Measurements from ENCODE around the gene RNF11.

The RNF11 gene

DNA sequence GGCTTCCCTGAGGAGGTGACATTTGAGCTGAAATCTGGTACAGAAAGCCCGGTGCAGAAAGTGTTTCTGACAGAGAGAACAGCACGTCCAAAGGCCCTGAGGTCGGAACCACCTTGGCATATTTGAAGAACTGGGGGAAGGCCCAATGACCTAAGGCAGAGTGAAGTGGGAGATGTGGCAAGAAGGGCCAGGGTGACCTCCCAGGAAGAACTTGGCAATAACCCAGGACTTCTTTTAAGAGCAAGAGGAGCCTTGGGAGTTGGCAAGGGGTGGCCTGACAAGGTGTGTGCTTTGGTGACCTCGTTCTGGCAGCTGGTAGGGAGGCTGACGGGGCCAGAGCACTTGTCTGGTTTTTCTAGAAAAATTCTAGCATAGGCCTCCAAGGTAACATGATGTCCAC, 70.9 kb downstream of the RNF11 start:
- no peaks in the 10 kb centered on the region for H3K4me1 ChIP-seq (ENCODE audit: control insufficient read depth in 5 of 5, insufficient read depth in 5 of 5, low read length in 5 of 5)
- H3K27ac ChIP-seq (ENCODE audit: low read depth, low read length), result no peak overlapping the region
- H3K36me3 ChIP-seq (ENCODE audit: control insufficient read depth in 5 of 5, insufficient read depth in 5 of 5, low read length in 5 of 5), result no peaks in the 10 kb centered on the region
- no peaks in the 10 kb centered on the region for H3K27me3 ChIP-seq (ENCODE audit: control insufficient read depth in 5 of 5, insufficient read depth in 4 of 5, low read length in 5 of 5)
- no peaks in the 10 kb centered on the region for H3K9me3 ChIP-seq (ENCODE audit: control insufficient read depth in 5 of 5, low read length in 5 of 5)
- no peak overlapping the region for H3K9ac ChIP-seq (ENCODE audit: low read length in 5 of 5)
- H3K4me3 ChIP-seq (ENCODE audit: low read depth in 1 of 5, low read length in 5 of 5), result no peak overlapping the region

GRCh38 chr1:51308636-51309035, 72.6 kb downstream of the RNF11 start:
- Histone ChIP-seq H3K9ac (ENCODE audit: low read length in 5 of 5) (no peak overlapping the region), H3K4me1 (ENCODE audit: control insufficient read depth in 5 of 5, insufficient read depth in 5 of 5, low read length in 5 of 5) (no peaks in the 10 kb centered on the region), H3K27ac (ENCODE audit: low read depth, low read length) (no peak overlapping the region), H3K36me3 (ENCODE audit: control insufficient read depth in 5 of 5, insufficient read depth in 5 of 5, low read length in 5 of 5) (no peaks in the 10 kb centered on the region), H3K27me3 (ENCODE audit: control insufficient read depth in 5 of 5, insufficient read depth in 4 of 5, low read length in 5 of 5) (no peaks in the 10 kb centered on the region), H3K9me3 (ENCODE audit: control insufficient read depth in 5 of 5, low read length in 5 of 5) (no peaks in the 10 kb centered on the region), H3K4me3 (ENCODE audit: low read depth in 1 of 5, low read length in 5 of 5) (no peak overlapping the region)

- Histone ChIP-seq H3K4me1 (ENCODE audit: control insufficient read depth in 5 of 5, insufficient read depth in 5 of 5, low read length in 5 of 5) (peaks cover 0 to 3% (median 0%) of the 10 kb centered on the region in 5 donors), H3K9ac (ENCODE audit: low read length in 5 of 5) (no peak overlapping the region), H3K27me3 (ENCODE audit: control insufficient read depth in 5 of 5, insufficient read depth in 4 of 5, low read length in 5 of 5) (no peaks in the 10 kb centered on the region), H3K27ac (ENCODE audit: low read depth, low read length) (no peak overlapping the region), H3K9me3 (ENCODE audit: control insufficient read depth in 5 of 5, low read length in 5 of 5) (no peaks in the 10 kb centered on the region), H3K4me3 (ENCODE audit: low read depth in 1 of 5, low read length in 5 of 5) (no peak overlapping the region), H3K36me3 (ENCODE audit: control insufficient read depth in 5 of 5, insufficient read depth in 5 of 5, low read length in 5 of 5) (no peaks in the 10 kb centered on the region)
These were observed 73.2 kb downstream of the RNF11 start for GRCh38 chr1:51309291-51309690.

- Histone ChIP-seq H3K27ac (ENCODE audit: low read depth, low read length) (no peak overlapping the region), H3K4me1 (ENCODE audit: control insufficient read depth in 5 of 5, insufficient read depth in 5 of 5, low read length in 5 of 5) (peaks cover 0 to 5% (median 0%) of the 10 kb centered on the region in 5 donors), H3K9ac (ENCODE audit: low read length in 5 of 5) (no peak overlapping the region), H3K27me3 (ENCODE audit: control insufficient read depth in 5 of 5, insufficient read depth in 4 of 5, low read length in 5 of 5) (no peaks in the 10 kb centered on the region), H3K9me3 (ENCODE audit: control insufficient read depth in 5 of 5, low read length in 5 of 5) (no peaks in the 10 kb centered on the region), H3K36me3 (ENCODE audit: control insufficient read depth in 5 of 5, insufficient read depth in 5 of 5, low read length in 5 of 5) (no peaks in the 10 kb centered on the region), H3K4me3 (ENCODE audit: low read depth in 1 of 5, low read length in 5 of 5) (no peak overlapping the region)
These were observed 75.0 kb downstream of the RNF11 start for GRCh38 chr1:51310871-51311613.

DNA sequence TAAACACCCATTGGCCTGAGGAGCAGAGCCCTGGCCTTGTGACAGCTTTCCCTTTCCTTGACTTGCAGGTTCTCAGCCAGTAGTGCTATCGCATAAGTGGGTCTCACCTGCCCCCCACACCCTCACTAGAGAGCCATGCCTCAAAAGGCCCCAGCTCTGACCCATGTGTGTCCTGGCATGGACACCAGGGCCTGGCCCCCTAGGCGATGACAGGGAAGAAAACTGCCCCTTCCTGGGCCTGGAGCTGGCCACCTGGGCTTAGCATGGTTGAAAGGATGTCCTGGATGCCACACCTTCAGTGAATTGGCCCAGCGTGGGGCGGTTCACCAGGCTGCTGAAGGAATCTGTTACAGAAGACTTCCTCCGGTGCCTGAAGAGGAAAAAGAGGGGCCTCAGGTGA, 75.8 kb downstream of the RNF11 start:
- no peak overlapping the region for H3K9ac ChIP-seq (ENCODE audit: low read length in 5 of 5)
- H3K9me3 ChIP-seq (ENCODE audit: control insufficient read depth in 5 of 5, low read length in 5 of 5), result no peaks in the 10 kb centered on the region
- peaks cover 0 to 5% (median 0%) of the 10 kb centered on the region in 5 donors for H3K4me1 ChIP-seq (ENCODE audit: control insufficient read depth in 5 of 5, insufficient read depth in 5 of 5, low read length in 5 of 5)
- no peaks in the 10 kb centered on the region for H3K36me3 ChIP-seq (ENCODE audit: control insufficient read depth in 5 of 5, insufficient read depth in 5 of 5, low read length in 5 of 5)
- H3K27me3 ChIP-seq (ENCODE audit: control insufficient read depth in 5 of 5, insufficient read depth in 4 of 5, low read length in 5 of 5), result no peaks in the 10 kb centered on the region
- H3K27ac ChIP-seq (ENCODE audit: low read depth, low read length), result no peak overlapping the region
- no peak overlapping the region for H3K4me3 ChIP-seq (ENCODE audit: low read depth in 1 of 5, low read length in 5 of 5)

GRCh38 chr1:51312718-51313117, 76.6 kb downstream of the RNF11 start:
- Histone ChIP-seq H3K9ac (ENCODE audit: low read length in 5 of 5) (no peak overlapping the region), H3K36me3 (ENCODE audit: control insufficient read depth in 5 of 5, insufficient read depth in 5 of 5, low read length in 5 of 5) (no peaks in the 10 kb centered on the region), H3K9me3 (ENCODE audit: control insufficient read depth in 5 of 5, low read length in 5 of 5) (no peaks in the 10 kb centered on the region), H3K4me3 (ENCODE audit: low read depth in 1 of 5, low read length in 5 of 5) (no peak overlapping the region), H3K27me3 (ENCODE audit: control insufficient read depth in 5 of 5, insufficient read depth in 4 of 5, low read length in 5 of 5) (no peaks in the 10 kb centered on the region), H3K27ac (ENCODE audit: low read depth, low read length) (no peak overlapping the region), H3K4me1 (ENCODE audit: control insufficient read depth in 5 of 5, insufficient read depth in 5 of 5, low read length in 5 of 5) (peaks cover 0 to 5% (median 0%) of the 10 kb centered on the region in 5 donors)

- H3K4me3 ChIP-seq (ENCODE audit: low read depth in 1 of 5, low read length in 5 of 5), result no peak overlapping the region
- H3K36me3 ChIP-seq (ENCODE audit: control insufficient read depth in 5 of 5, insufficient read depth in 5 of 5, low read length in 5 of 5), result no peaks in the 10 kb centered on the region
- no peak overlapping the region for H3K9ac ChIP-seq (ENCODE audit: low read length in 5 of 5)
- H3K27me3 ChIP-seq (ENCODE audit: control insufficient read depth in 5 of 5, insufficient read depth in 4 of 5, low read length in 5 of 5), result no peaks in the 10 kb centered on the region
- H3K9me3 ChIP-seq (ENCODE audit: control insufficient read depth in 5 of 5, low read length in 5 of 5), result no peaks in the 10 kb centered on the region
- H3K4me1 ChIP-seq (ENCODE audit: control insufficient read depth in 5 of 5, insufficient read depth in 5 of 5, low read length in 5 of 5), result peaks cover 0 to 5% (median 0%) of the 10 kb centered on the region in 5 donors
- H3K27ac ChIP-seq (ENCODE audit: low read depth, low read length), result no peak overlapping the region
These were observed 77.3 kb downstream of the RNF11 start for GRCh38 chr1:51313268-51313852.

- Histone ChIP-seq H3K36me3 (ENCODE audit: control insufficient read depth in 5 of 5, insufficient read depth in 5 of 5, low read length in 5 of 5) (no peaks in the 10 kb centered on the region), H3K27ac (ENCODE audit: low read depth, low read length) (no peak overlapping the region), H3K27me3 (ENCODE audit: control insufficient read depth in 5 of 5, insufficient read depth in 4 of 5, low read length in 5 of 5) (no peaks in the 10 kb centered on the region), H3K9ac (ENCODE audit: low read length in 5 of 5) (no peak overlapping the region), H3K4me3 (ENCODE audit: low read depth in 1 of 5, low read length in 5 of 5) (no peak overlapping the region), H3K4me1 (ENCODE audit: control insufficient read depth in 5 of 5, insufficient read depth in 5 of 5, low read length in 5 of 5) (peaks cover 0 to 5% (median 0%) of the 10 kb centered on the region in 5 donors), H3K9me3 (ENCODE audit: control insufficient read depth in 5 of 5, low read length in 5 of 5) (no peaks in the 10 kb centered on the region)
These were observed 78.1 kb downstream of the RNF11 start for GRCh38 chr1:51313961-51314777.

DNA sequence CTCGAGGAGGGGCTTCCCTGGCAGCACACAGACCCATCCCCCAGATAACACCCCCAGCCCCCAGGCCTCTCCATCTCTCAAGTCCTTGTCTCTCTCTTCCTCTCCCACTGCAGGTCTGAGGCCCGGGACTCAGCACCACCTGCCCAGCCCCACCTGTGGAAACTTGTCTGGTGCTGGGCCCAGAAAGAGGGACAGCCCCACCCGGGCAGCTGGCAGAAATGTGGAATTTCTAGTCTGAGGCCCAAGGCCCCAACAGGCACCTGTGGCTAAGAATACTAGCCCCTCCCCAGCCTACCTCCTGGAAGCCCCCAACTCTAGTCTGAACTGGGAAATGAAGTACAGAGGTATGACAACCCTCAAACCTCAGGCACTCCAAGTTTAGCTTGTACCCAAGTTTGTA, 78.9 kb downstream of the RNF11 start:
- H3K27me3 ChIP-seq (ENCODE audit: control insufficient read depth in 5 of 5, insufficient read depth in 4 of 5, low read length in 5 of 5), result no peaks in the 10 kb centered on the region
- H3K9ac ChIP-seq (ENCODE audit: low read length in 5 of 5), result no peak overlapping the region
- no peak overlapping the region for H3K27ac ChIP-seq (ENCODE audit: low read depth, low read length)
- H3K4me1 ChIP-seq (ENCODE audit: control insufficient read depth in 5 of 5, insufficient read depth in 5 of 5, low read length in 5 of 5), result peaks cover 0 to 5% (median 0%) of the 10 kb centered on the region in 5 donors
- H3K9me3 ChIP-seq (ENCODE audit: control insufficient read depth in 5 of 5, low read length in 5 of 5), result no peaks in the 10 kb centered on the region
- H3K36me3 ChIP-seq (ENCODE audit: control insufficient read depth in 5 of 5, insufficient read depth in 5 of 5, low read length in 5 of 5), result no peaks in the 10 kb centered on the region
- H3K4me3 ChIP-seq (ENCODE audit: low read depth in 1 of 5, low read length in 5 of 5), result no peak overlapping the region

Measured in subcutaneous abdominal adipose tissue (tissue), 5 donors.